Endothelial cell (in vitro differentiated cells): ENCODE data around the gene PINLYP. TPM values are rescaled to one million over a fixed set of nuclear protein-coding genes. Genes with fewer than 3 reads are reported as not detected.

Experiments used
- DNase-seq: peaks from one replicate; pipeline ENCODE4 v3.0.0; 2021; ENCODE audit warnings: low spot score
- H3K27ac Mint-ChIP-seq: one replicate; pipeline ENCODE4 v1.8.0; 2021; ENCODE audit warnings: mixed read lengths, inconsistent platforms; ENCODE audit not compliant: unreplicated experiment
- H3K27me3 Mint-ChIP-seq: one replicate; pipeline ENCODE4 v1.8.0; 2021; ENCODE audit warnings: mild to moderate bottlenecking, moderate library complexity, mixed read lengths, inconsistent platforms; ENCODE audit not compliant: unreplicated experiment
- H3K36me3 Mint-ChIP-seq: one replicate; pipeline ENCODE4 v1.8.0; 2021; ENCODE audit warnings: mild to moderate bottlenecking, low read depth, mixed read lengths, inconsistent platforms; ENCODE audit not compliant: unreplicated experiment
- H3K4me1 Mint-ChIP-seq: one replicate; pipeline ENCODE4 v1.8.0; 2021; ENCODE audit warnings: mild to moderate bottlenecking, mixed read lengths, inconsistent platforms; ENCODE audit not compliant: unreplicated experiment
- H3K4me3 Mint-ChIP-seq: one replicate; pipeline ENCODE4 v1.8.0; 2021; ENCODE audit warnings: mild to moderate bottlenecking, mixed read lengths, inconsistent platforms; ENCODE audit not compliant: unreplicated experiment
- H3K9me3 Mint-ChIP-seq: one replicate; pipeline ENCODE4 v1.8.0; 2021; ENCODE audit warnings: mixed read lengths, inconsistent platforms; ENCODE audit not compliant: unreplicated experiment
- CTCF ChIP-seq: fragments of 200-600 bp; sonication (generic); IDR thresholded peaks from one replicate; pipeline ENCODE4 v1.5.0; 2021; ENCODE audit warnings: antibody characterized with exemption; ENCODE audit not compliant: unreplicated experiment
- total RNA-seq: library from RNA; stranded (reverse); fragmentation: NEBNext Ultra II Directional; extraction: Animal tissue kit (Norgen Biotek cat#: 25700); gene quantifications from one replicate; pipeline ENCODE4 v1.2.1, GENCODE V29; 2021; ENCODE audit not compliant: unreplicated experiment

The PINLYP gene
- total RNA-seq, 1 donor from 2014 or later, result 3.4 TPM

- peak overlapping the region; percentile 72 for H3K4me3 Mint-ChIP-seq
- no peaks in the 10 kb centered on the region for H3K9me3 Mint-ChIP-seq
- TF ChIP-seq CTCF, result peak; percentile 14
- no peak for DNase-seq
- peaks cover 43% of the 10 kb centered on the region for H3K36me3 Mint-ChIP-seq
- peaks cover 5% of the 10 kb centered on the region for H3K27me3 Mint-ChIP-seq
- H3K4me1 Mint-ChIP-seq, result peaks cover 31% of the 10 kb centered on the region
- peak overlapping the region; percentile 21 for H3K27ac Mint-ChIP-seq
Observed at GRCh38 chr19:43612374-43612773, 36.8 kb downstream of the PINLYP start.

- H3K4me3 Mint-ChIP-seq, result no peak overlapping the region
- H3K4me1 Mint-ChIP-seq, result peaks cover 21% of the 10 kb centered on the region
- H3K27ac Mint-ChIP-seq, result no peak overlapping the region
- peaks cover 7% of the 10 kb centered on the region for H3K27me3 Mint-ChIP-seq
- no peak for TF ChIP-seq CTCF
- no peak for DNase-seq
- H3K36me3 Mint-ChIP-seq, result peaks cover 31% of the 10 kb centered on the region
- H3K9me3 Mint-ChIP-seq, result no peaks in the 10 kb centered on the region
Observed at GRCh38 chr19:43616306-43616705, 40.7 kb downstream of the PINLYP start.

GRCh38 chr19:43616954-43617353, 41.4 kb downstream of the PINLYP start:
- H3K27me3 Mint-ChIP-seq, result peaks cover 7% of the 10 kb centered on the region
- no peak overlapping the region for H3K4me3 Mint-ChIP-seq
- H3K36me3 Mint-ChIP-seq, result peaks cover 29% of the 10 kb centered on the region
- no peak for DNase-seq
- no peaks in the 10 kb centered on the region for H3K9me3 Mint-ChIP-seq
- TF ChIP-seq CTCF, result no peak
- no peak overlapping the region for H3K27ac Mint-ChIP-seq
- H3K4me1 Mint-ChIP-seq, result peaks cover 15% of the 10 kb centered on the region

- peak overlapping the region; percentile 92 for H3K27ac Mint-ChIP-seq
- peak overlapping the region; percentile 94 for H3K4me3 Mint-ChIP-seq
- peaks cover 11% of the 10 kb centered on the region for H3K36me3 Mint-ChIP-seq
- H3K27me3 Mint-ChIP-seq, result peaks cover 9% of the 10 kb centered on the region
- H3K4me1 Mint-ChIP-seq, result peaks cover 13% of the 10 kb centered on the region
- no peaks in the 10 kb centered on the region for H3K9me3 Mint-ChIP-seq
- no peak for TF ChIP-seq CTCF
- DNase-seq, result peak; percentile 35
Observed at GRCh38 chr19:43618921-43619261, 43.3 kb downstream of the PINLYP start.

- H3K27ac Mint-ChIP-seq, result peak within 1 kb of the TSS; percentile 92
- peak; percentile 84 for DNase-seq
- H3K4me1 Mint-ChIP-seq, result peaks cover 13% of the 10 kb centered on the region
- no peak for TF ChIP-seq CTCF
- H3K27me3 Mint-ChIP-seq, result peaks cover 10% of the 10 kb centered on the region
- peaks cover 12% of the 10 kb centered on the region for H3K36me3 Mint-ChIP-seq
- H3K4me3 Mint-ChIP-seq, result peak within 1 kb of the TSS; percentile 94
- no peaks in the 10 kb centered on the region for H3K9me3 Mint-ChIP-seq
Observed at GRCh38 chr19:43619262-43620060, 43.9 kb downstream of the PINLYP start, which contains the start of gene ZNF428. Gene ZNF428, minus strand, starts transcription at chr19:43619629. Its CDS starts 5,325 bp downstream, at chr19:43614304.
